HUES48 (cell line): Measurements from ENCODE around the gene EPN1.
"Not testable (repeated sequence)": the region's sequence is repeated elsewhere in the genome, so short reads cannot be mapped to it uniquely, and the experiment has no call there.

Experiments
- H3K27ac ChIP-seq: one replicate; pipeline ENCODE4 v1.7.0; 2013; ENCODE audit warnings: low read depth, low read length, inconsistent platforms
- H3K27me3 ChIP-seq: 2 replicates; pipeline ENCODE4 v1.6.1; 2013; ENCODE audit warnings: mild to moderate bottlenecking, low read length; ENCODE audit not compliant: control insufficient read depth, insufficient read depth
- H3K36me3 ChIP-seq: 2 replicates; pipeline ENCODE4 v1.6.1; 2013; ENCODE audit warnings: low read length; ENCODE audit not compliant: control insufficient read depth, insufficient read depth
- H3K4me1 ChIP-seq: 2 replicates; pipeline ENCODE4 v1.6.1; 2013; ENCODE audit warnings: mild to moderate bottlenecking, low read length; ENCODE audit not compliant: control insufficient read depth, insufficient read depth
- H3K4me3 ChIP-seq: 2 replicates; pipeline ENCODE4 v1.5.1; 2013; ENCODE audit warnings: mild to moderate bottlenecking, low read depth, low read length
- H3K9ac ChIP-seq: 2 replicates; pipeline ENCODE4 v1.6.1; 2013; ENCODE audit warnings: mild to moderate bottlenecking, low read depth, low read length, moderate library complexity
- H3K9me3 ChIP-seq: 2 replicates; pipeline ENCODE4 v1.6.1; 2013; ENCODE audit warnings: low read length; ENCODE audit not compliant: control insufficient read depth, insufficient read depth

EPN1 gene

DNA sequence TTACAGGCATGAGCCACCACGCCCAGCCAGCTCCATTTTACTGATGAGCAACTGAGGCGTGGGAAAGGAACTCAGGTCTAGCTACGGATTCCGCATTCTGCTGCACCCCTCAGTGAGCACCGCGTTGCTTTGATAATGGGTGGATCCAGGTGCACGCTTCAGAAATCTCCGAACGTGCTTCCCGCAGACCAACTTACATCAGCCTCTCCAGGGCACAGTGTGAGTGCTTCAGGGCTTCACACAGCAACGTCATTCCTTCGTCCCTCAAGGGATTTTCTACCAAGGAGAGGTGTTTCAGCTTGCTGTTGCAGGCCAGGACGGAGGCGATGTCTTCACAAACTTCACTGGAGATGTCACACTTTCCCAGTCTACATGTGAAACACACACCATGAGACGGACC lies 41.5 kb downstream of the EPN1 start:
- H3K27me3 ChIP-seq = no peaks in the 10 kb centered on the region
- no peak overlapping the region for H3K4me3 ChIP-seq
- H3K36me3 ChIP-seq = no peaks in the 10 kb centered on the region
- no peak overlapping the region for H3K9ac ChIP-seq
- H3K4me1 ChIP-seq = no peaks in the 10 kb centered on the region
- no peak overlapping the region for H3K27ac ChIP-seq
- peaks cover 82% of the 10 kb centered on the region for H3K9me3 ChIP-seq

GRCh38 chr19:55717251-55717650 lies 42.2 kb downstream of the EPN1 start:
- peaks cover 82% of the 10 kb centered on the region for H3K9me3 ChIP-seq

DNA sequence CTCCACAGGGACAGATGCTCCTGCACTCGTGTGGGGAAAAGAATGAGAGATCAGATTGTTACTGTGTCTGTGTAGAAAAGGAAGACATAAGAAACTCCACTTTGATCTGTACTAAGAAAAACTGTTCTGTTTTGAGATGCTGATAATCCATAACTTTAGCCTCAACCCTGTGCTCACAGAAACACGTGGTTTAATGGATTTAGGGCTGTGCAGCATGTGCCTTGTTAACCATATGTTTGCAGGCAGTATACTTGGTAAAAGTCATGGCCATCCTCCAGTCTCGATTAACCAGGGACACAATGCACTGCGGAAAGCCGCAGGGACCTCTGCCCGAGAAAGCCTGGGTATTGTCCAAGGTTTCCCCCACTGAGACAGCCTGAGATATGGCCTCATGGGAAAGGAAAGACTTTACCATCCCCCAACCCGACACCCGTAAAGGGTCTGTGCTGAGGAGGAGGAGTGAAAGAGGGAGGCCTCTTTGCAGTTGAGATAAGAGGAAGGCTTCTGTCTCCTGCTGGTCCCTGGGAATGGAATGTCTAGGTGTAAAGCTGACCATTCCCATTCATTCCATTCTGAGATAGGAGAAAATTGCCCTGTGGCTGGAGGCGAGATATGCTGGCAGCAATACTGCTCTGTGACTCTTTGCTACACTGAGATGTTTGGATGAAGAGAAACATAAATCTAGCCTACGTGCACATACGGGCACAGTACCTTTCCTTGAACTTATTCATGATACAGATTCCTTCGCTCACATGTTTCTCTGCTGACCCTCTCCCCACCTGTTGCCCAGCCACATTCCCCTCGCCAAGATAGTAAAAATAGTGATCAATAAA lies 43.1 kb downstream of the EPN1 start:
- H3K27ac ChIP-seq, H3K36me3 ChIP-seq, H3K4me3 ChIP-seq, H3K27me3 ChIP-seq, H3K9ac ChIP-seq, H3K4me1 ChIP-seq: not testable (repeated sequence)
- H3K9me3 ChIP-seq = peaks cover 82% of the 10 kb centered on the region

More at GRCh38 chr19:55717251-55717650, 42.2 kb downstream of the EPN1 start:
- Histone ChIP-seq H3K27me3 (no peaks in the 10 kb centered on the region), H3K4me3 (no peak overlapping the region), H3K36me3 (no peaks in the 10 kb centered on the region), H3K4me1 (no peaks in the 10 kb centered on the region), H3K9ac (no peak overlapping the region), H3K27ac (no peak overlapping the region)

- Histone ChIP-seq H3K9ac (no peak overlapping the region), H3K27ac (no peak overlapping the region), H3K4me3 (no peak overlapping the region), H3K4me1 (no peaks in the 10 kb centered on the region), H3K27me3 (no peaks in the 10 kb centered on the region), H3K36me3 (no peaks in the 10 kb centered on the region), H3K9me3 (peaks cover 83% of the 10 kb centered on the region)
Observed at GRCh38 chr19:55720214-55720746, 45.3 kb downstream of the EPN1 start.

DNA sequence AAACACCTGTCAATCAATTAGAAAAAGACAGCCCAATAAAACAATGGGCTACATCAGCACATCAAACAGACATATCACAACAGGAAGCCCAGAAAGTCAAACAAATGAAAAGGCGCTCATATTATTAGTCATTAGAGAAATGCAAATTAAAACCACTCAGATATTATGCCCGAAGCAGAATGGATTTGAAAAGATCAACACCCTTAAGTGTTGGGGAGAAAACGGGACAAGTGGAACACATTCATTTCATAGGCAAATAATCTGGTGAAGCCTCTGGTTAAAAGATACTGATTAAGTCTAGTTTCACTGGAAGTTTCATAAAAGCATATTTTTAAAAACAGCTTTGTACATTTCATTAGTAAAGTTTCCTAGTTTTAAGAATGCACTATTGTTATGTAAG lies 45.8 kb downstream of the EPN1 start:
- Histone ChIP-seq H3K36me3 (no peaks in the 10 kb centered on the region), H3K4me3 (no peak overlapping the region), H3K9me3 (peaks cover 82% of the 10 kb centered on the region), H3K9ac (no peak overlapping the region), H3K4me1 (no peaks in the 10 kb centered on the region), H3K27me3 (no peaks in the 10 kb centered on the region), H3K27ac (no peak overlapping the region)

GRCh38 chr19:55723491-55723890 lies 48.5 kb downstream of the EPN1 start:
- H3K4me1 ChIP-seq = no peaks in the 10 kb centered on the region
- no peak overlapping the region for H3K9ac ChIP-seq
- H3K4me3 ChIP-seq = no peak overlapping the region
- H3K27ac ChIP-seq = no peak overlapping the region
- no peaks in the 10 kb centered on the region for H3K36me3 ChIP-seq
- H3K9me3 ChIP-seq = peaks cover 88% of the 10 kb centered on the region
- no peaks in the 10 kb centered on the region for H3K27me3 ChIP-seq

GRCh38 chr19:55730378-55730777 lies 55.4 kb downstream of the EPN1 start:
- H3K36me3 ChIP-seq, H3K9ac ChIP-seq, H3K27ac ChIP-seq, H3K27me3 ChIP-seq, H3K4me1 ChIP-seq, H3K4me3 ChIP-seq: not testable (repeated sequence)
- peaks cover 79% of the 10 kb centered on the region for H3K9me3 ChIP-seq

- Histone ChIP-seq H3K27ac (no peak within 1 kb of the TSS), H3K4me1 (no peaks in the 10 kb centered on the region), H3K9me3 (peaks cover 61% of the 10 kb centered on the region), H3K9ac (no peak within 1 kb of the TSS), H3K27me3 (no peaks in the 10 kb centered on the region), H3K36me3 (no peaks in the 10 kb centered on the region), H3K4me3 (no peak within 1 kb of the TSS)
Observed at GRCh38 chr19:55738302-55738701, 63.3 kb downstream of the EPN1 start, which contains the start of gene NLRP9. TSS of gene NLRP9 (minus strand) at chr19:55738402. CDS start at chr19:55738374, 28 bp downstream.

DNA sequence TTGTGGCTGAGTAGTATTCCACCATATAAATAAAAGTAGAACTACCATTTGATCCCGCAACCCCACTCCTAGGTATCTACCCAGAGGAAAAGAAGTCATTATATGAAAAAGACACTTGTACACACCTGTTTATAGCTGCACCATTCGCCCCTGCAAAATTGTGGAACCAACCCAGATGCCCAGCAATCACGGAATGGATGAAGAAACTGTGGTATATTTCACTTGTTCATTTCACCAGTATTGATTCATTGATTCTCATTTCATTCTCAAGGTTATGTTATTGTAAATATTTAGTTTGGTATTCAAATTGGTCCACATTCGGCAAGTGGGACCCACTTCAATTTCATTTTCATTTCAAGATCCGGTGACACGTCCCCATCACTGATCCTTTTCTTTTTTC lies 75.7 kb downstream of the EPN1 start:
- H3K9ac ChIP-seq = no peak overlapping the region
- H3K4me3 ChIP-seq = no peak overlapping the region; the same call in 1 of the 2 replicates
- peaks cover 81% of the 10 kb centered on the region for H3K9me3 ChIP-seq
- H3K27ac ChIP-seq = no peak overlapping the region
- no peaks in the 10 kb centered on the region for H3K36me3 ChIP-seq
- no peaks in the 10 kb centered on the region for H3K27me3 ChIP-seq
- H3K4me1 ChIP-seq = no peaks in the 10 kb centered on the region

- Histone ChIP-seq H3K4me3 (no peak overlapping the region), H3K9me3 (peaks cover 74% of the 10 kb centered on the region), H3K27ac (no peak overlapping the region), H3K27me3 (no peaks in the 10 kb centered on the region), H3K9ac (no peak overlapping the region), H3K4me1 (no peaks in the 10 kb centered on the region), H3K36me3 (no peaks in the 10 kb centered on the region)
Observed at GRCh38 chr19:55753401-55753800, 78.4 kb downstream of the EPN1 start.

DNA sequence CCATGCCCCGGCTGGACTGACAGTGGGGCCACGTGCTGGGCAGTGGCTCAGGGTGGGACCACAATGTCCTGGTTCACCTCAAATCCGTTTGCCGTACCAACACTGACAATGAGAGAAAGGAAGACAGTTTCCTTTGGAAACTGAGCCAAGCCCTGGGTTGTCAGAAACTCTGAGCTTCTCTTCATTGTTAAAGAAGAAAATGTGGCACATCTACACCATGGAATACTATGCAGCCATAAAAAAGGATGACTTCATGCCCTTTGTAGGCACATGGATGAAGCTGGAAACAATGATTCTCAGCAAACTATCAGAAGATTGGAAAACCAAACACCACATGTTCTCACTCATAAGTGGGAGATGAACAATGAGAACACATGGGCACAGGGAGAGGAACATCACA lies 81.8 kb downstream of the EPN1 start:
- H3K36me3 ChIP-seq, H3K9ac ChIP-seq, H3K4me1 ChIP-seq, H3K27ac ChIP-seq, H3K4me3 ChIP-seq, H3K27me3 ChIP-seq: not testable (repeated sequence)
- H3K9me3 ChIP-seq = peaks cover 63% of the 10 kb centered on the region
